K562 treated with DMSO at 1 percent for 24 hours (cell line): Measurements from ENCODE around the gene AMACR. TPM values are rescaled to one million over a fixed set of nuclear protein-coding genes. Genes with fewer than 3 reads are reported as not detected.

Experiments used
- total RNA-seq: library from RNA; unstranded; fragments of 300-600 nt; gene quantifications from 2 replicates; pipeline ENCODE4 v1.2.3, GENCODE V29; 2022; ENCODE audit warnings: low read depth; ENCODE audit not compliant: insufficient read depth

Gene AMACR
- 7.4 and 7.8 TPM in 2 replicates for total RNA-seq

GRCh38 chr5:34007621-34008600, at the start of gene AMACR:
Gene AMACR (minus strand): TSS chr5:34008050. CDS start chr5:34008019, 31 bp downstream.

GRCh38 chr5:34043099-34043876, 35.4 kb upstream of the AMACR start, which contains the start of gene C1QTNF3:
Gene C1QTNF3 (minus strand): TSS chr5:34043213. CDS start chr5:34043125, 88 bp downstream.

GRCh38 chr5:33984671-33985124, 23.2 kb downstream of the AMACR start, which contains the start of gene SLC45A2:
Gene SLC45A2 (minus strand): TSS chr5:33984693. CDS start chr5:33984583, 110 bp downstream.

GRCh38 chr5:33936381-33937016, 71.4 kb downstream of the AMACR start, which contains the start of gene RXFP3:
Gene RXFP3 (plus strand): TSS chr5:33936386. CDS start chr5:33936741, 355 bp downstream.

Other genes starting within 250 kb of the AMACR start
- not detected in 2 replicates for gene ADAMTS12, start 116.1 kb downstream of the AMACR start, total RNA-seq
- gene RXFP3, start 71.7 kb downstream of the AMACR start, total RNA-seq, result not detected in 2 replicates
- gene SLC45A2, start 23.4 kb downstream of the AMACR start, total RNA-seq, result 0.24 TPM in 1 of 2 replicates, not detected in the other
- 1.3 and 2.1 TPM in 2 replicates for gene C1QTNF3, start 35.2 kb upstream of the AMACR start, total RNA-seq